Peyer's patch (tissue), 4 donors: ENCODE measurements around the gene ARSG.

ENCODE experiments used
- CTCF ChIP-seq, 6 experiments: fragments of 450-650 bp in 4 of 6; fragments of 200-600 bp in 2 of 6; sonication (generic) in 1 of 6; IDR thresholded peaks; one replicate each; pipeline ENCODE4 v1.5.1; 2017 to 2019; ENCODE audit warnings: antibody characterized with exemption in 6 of 6, mild to moderate bottlenecking in 3 of 6, moderate library complexity in 1 of 6
- POLR2A ChIP-seq, 2 donors: fragments of 450-650 bp; IDR thresholded peaks; one replicate each; pipeline ENCODE4 v1.5.1; 2017; ENCODE audit warnings: antibody characterized with exemption in 2 of 2, mild to moderate bottlenecking in 2 of 2, moderate library complexity in 2 of 2

GRCh38 chr17:68289473-68289872, 1.8 kb upstream of the ARSG start:
- no peak for TF ChIP-seq CTCF (IDR thresholded peaks at IDR 0.05)
- no peak for TF ChIP-seq POLR2A (IDR thresholded peaks at IDR 0.05)
